IMR-90 (cell line): ENCODE measurements around the gene CTSO.

ENCODE experiments used
- CTCF ChIP-seq: conservative IDR thresholded peaks from 2 replicates; pipeline ENCODE4 v1.5.1; 2012; ENCODE audit warnings: mild to moderate bottlenecking, low read depth, low read length, improper control_type of control experiment
- SMC3 ChIP-seq: fragments of 150-350 bp; IDR thresholded peaks from 2 replicates; pipeline ENCODE4 v1.6.1; 2016; ENCODE audit warnings: low read depth, mild to moderate bottlenecking, antibody characterized with exemption, low read length, moderate library complexity

GRCh38 chr4:155904331-155904730 is 49.3 kb downstream of the CTSO start:
- TF ChIP-seq CTCF = no peak
- TF ChIP-seq SMC3 = no peak
